Fibroblast of mammary gland (primary cell): ENCODE measurements around the gene CDC34.

Experiments
- DNase-seq: peaks from one replicate; pipeline ENCODE4 v3.0.0-alpha.2; 2010; ENCODE audit warnings: low read depth
- H3K4me3 ChIP-seq: 2 replicates; pipeline ENCODE4 v1.5.1; 2011; ENCODE audit warnings: low read depth, mild to moderate bottlenecking, low read length, moderate library complexity; ENCODE audit not compliant: control insufficient read depth
- TF ChIP-seq, protein P1 (sequence below): conservative IDR thresholded peaks from 2 replicates; pipeline ENCODE4 v1.5.1; 2011; ENCODE audit warnings: low read depth, low read length, inconsistent platforms; ENCODE audit not compliant: control insufficient read depth, insufficient read depth

Gene CDC34

DNA sequence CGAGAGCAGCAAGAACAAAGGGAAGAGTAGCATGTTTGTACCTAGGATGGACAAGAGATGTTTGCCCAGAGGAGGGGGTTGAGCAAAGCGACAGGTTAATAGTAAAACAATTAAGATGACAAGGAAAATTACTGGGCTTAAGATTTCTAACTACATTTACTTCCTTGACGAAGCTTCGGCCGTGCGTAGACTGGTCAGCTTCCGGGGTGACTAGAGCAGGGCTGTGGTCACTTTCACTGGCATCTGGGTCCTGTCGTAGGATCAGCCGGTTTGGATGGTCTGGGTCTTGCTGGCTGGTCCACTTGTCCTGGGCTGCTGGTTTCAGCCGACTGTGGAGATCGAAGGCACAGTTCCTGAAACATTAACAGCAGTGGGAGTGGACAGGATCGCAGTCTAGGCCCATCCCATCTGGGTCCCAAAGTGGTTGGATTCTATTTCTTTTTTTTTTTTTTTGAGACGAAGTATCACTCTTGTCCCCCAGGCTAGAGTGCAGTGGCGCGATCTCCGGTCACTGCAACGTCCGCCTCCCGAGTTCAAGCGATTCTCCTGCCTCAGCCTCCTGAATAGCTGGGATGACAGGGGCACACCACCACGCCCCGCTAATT, 35.8 kb downstream of the CDC34 start:
- DNase-seq = no peak
- H3K4me3 ChIP-seq = no peak overlapping the region
- TF ChIP-seq, protein P1, sequence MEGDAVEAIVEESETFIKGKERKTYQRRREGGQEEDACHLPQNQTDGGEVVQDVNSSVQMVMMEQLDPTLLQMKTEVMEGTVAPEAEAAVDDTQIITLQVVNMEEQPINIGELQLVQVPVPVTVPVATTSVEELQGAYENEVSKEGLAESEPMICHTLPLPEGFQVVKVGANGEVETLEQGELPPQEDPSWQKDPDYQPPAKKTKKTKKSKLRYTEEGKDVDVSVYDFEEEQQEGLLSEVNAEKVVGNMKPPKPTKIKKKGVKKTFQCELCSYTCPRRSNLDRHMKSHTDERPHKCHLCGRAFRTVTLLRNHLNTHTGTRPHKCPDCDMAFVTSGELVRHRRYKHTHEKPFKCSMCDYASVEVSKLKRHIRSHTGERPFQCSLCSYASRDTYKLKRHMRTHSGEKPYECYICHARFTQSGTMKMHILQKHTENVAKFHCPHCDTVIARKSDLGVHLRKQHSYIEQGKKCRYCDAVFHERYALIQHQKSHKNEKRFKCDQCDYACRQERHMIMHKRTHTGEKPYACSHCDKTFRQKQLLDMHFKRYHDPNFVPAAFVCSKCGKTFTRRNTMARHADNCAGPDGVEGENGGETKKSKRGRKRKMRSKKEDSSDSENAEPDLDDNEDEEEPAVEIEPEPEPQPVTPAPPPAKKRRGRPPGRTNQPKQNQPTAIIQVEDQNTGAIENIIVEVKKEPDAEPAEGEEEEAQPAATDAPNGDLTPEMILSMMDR = no peak

DNA sequence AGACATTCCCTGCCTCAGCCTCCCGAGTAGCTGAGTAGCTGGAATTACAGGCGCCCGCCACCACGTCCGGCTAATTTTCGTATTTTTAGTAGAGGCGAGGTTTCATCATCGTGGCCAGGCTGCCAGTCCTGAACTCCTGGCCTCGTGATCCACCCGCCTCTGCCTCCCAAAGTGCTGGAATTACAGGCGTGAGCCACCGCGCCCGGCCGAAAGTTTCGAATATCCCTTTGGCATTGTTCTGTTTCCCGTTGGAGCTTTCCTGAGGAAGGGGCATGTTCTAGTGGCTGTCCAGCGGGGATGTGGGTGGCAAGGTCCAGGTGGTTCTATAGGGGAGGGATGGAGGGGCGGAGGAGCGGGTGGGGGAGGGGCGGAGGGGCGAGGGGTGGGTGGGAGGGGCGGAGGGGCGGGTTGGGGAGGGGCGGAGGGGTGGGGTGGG, 38.7 kb downstream of the CDC34 start:
- no peak overlapping the region for H3K4me3 ChIP-seq
- no peak for DNase-seq
- TF ChIP-seq, protein P1 = no peak

DNA sequence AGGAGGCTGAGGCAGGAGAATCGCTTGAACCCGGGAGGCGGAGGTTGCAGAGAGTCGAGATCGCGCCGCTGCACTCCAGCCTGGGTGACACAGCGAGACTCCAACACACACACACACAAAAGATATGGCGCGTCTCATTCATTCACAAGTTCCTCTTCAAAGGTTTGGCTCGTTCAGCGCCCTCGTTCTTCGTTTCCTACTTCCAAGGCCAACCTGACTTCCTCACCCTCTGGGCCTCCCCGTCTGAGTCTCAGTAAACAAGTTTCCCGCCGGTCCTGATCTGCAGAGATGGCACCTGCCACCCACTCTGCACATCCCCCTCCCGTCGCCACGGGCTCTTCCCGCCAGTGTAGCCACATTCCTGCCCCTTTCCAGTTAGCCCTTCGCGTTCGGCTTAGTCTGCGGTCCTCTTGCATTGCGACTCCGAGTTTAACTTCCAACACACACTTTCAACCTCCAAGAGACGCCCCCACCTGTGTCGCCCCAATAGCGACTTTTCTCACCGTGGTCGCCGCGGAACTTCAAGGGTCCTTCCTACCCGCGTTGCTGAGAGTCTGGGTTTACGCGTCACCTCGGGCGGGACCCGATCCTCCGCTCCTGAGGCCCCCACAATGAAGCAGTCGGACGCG, 39.5 kb downstream of the CDC34 start:
- peak; percentile 18 for DNase-seq
- TF ChIP-seq, protein P1 = no peak
- peak overlapping the region; percentile 48 for H3K4me3 ChIP-seq

DNA sequence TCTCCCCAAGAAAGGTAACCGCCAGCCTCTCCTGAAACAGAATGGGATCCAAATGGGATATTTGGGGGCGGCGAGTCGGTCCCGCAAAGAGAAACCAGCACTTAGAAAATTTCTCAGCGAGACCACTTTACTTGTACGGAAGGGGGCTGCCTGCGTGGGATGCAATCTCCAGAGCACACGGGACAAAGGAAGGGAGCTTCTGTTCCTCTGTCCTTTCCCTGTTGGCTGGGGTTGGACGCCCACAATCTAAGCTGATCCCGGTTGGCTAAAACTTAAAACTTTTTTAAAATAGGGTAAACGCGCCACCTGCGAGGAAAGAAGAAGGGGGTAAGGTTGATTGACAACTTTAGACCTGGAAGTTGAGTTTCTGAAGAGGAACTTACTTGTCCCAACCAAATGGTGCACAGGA, 40.0 kb downstream of the CDC34 start:
- TF ChIP-seq, protein P1 = no peak
- DNase-seq = peak; percentile 16

DNA sequence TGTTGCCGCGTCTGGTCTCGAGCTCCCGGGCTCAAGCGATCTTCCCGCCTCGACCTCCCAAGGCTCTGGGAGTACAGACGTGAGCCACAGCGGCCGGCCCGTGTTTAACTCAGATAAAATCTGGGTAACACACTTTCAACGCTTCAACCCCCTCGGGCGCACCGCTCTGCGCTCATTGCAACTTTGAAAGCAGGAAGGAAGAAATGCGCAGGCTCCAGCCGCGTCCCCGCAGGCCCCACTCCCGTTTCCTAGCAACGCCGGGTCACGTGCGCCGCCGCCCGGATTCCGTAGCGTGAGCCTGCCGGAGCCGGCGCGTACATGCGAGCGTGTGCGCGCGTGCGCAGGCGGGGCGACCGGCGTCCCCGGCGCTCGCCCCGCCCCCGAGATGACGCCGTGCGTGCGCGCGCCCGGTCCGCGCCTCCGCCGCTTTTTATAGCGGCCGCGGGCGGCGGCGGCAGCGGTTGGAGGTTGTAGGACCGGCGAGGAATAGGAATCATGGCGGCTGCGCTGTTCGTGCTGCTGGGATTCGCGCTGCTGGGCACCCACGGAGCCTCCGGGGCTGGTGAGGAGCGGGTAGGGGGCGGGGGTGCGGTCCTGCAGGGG, 40.7 kb downstream of the CDC34 start, which contains the start of gene BSG:
Gene BSG (plus strand): TSS at position 457 of the 603 bp plus-strand sequence. CDS start 39 bp downstream, at position 496.
- TF ChIP-seq, protein P1 = no peak
- peak; percentile 95 for DNase-seq

More for the DNA sequence above, 40.0 kb downstream of the CDC34 start:
- peak overlapping the region; percentile 48 for H3K4me3 ChIP-seq

DNA sequence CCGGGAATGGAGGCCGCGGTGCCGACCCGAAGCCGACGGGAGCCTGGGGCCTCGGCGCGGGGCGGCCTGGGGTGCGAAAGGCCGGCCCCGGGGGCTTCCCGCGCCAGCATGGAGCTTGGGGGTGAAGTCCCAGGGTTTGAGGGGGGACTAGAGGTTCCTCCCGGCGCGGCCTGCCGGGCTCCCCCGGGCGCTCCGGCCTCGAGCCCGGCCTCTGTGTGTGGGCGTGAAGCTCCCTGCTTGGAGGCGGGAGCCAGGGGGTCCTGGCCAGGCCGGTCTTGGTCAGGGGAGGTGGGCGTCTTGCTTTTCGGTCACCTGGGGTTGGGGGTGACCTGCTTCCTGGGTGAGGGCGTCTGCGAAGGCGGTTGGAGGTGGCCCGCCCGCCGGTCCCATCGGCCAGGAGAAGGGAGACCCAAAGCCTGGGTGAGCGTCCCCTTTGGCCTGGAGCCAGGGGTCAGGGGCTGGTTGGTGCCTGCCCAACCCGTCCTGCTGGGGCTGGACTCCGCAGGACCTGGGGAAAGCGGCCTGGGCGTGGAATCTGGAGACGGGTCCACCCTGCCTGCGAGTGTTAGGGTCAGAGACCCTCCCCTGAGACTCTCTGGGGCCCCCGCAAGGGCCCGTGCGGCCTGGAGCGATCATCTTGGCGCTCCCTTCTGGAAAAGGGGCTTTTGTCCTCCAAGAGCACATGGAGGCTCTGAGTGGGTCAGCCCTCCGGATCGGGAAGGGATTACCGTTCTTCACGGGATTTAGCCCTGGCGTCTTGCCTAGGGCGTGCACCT, 41.4 kb downstream of the CDC34 start:
- TF ChIP-seq, protein P1 = no peak
- peak; percentile 66 for DNase-seq
- H3K4me3 ChIP-seq = peak overlapping the region; percentile 90

More for the DNA sequence above, 40.7 kb downstream of the CDC34 start, which contains the start of gene BSG:
- H3K4me3 ChIP-seq = peak within 1 kb of the TSS; percentile 90
